Measurements from ENCODE around the gene AGBL4. TPM values are rescaled to one million over a fixed set of nuclear protein-coding genes. Genes with fewer than 3 reads are reported as not detected.

AGBL4 gene
- total and polyA plus RNA-seq, 2 of the 4 experiments (the other 2 are of a cell fraction) = not detected

GRCh38 chr1:49045371-49045770, 978.4 kb downstream of the AGBL4 start:
- no peak for TF ChIP-seq CTCF (conservative IDR thresholded peaks at IDR 0.05; ENCODE audit: low read depth, low read length)
- TF ChIP-seq MAFK (IDR thresholded peaks at IDR 0.05; ENCODE audit: low read depth, low read length) = no peak
- no peak for TF ChIP-seq NFE2L2 (IDR thresholded peaks at IDR 0.05; ENCODE audit: low read depth, low read length)
- TF ChIP-seq BHLHE40 (IDR thresholded peaks at IDR 0.05; ENCODE audit: low read depth, low read length) = no peak
- no peak for TF ChIP-seq CEBPB (IDR thresholded peaks at IDR 0.05; ENCODE audit: low read depth, low read length)
- TF ChIP-seq MAZ (IDR thresholded peaks at IDR 0.05; ENCODE audit: borderline replicate concordance, low read depth, low read length) = no peak
- TF ChIP-seq RAD21 (IDR thresholded peaks at IDR 0.05; ENCODE audit: low read length) = no peak
- no peak for TF ChIP-seq POLR2A (IDR thresholded peaks at IDR 0.05; ENCODE audit: low read depth, low read length)
- TF ChIP-seq MXI1 (IDR thresholded peaks at IDR 0.05; ENCODE audit: borderline replicate concordance, low read depth, low read length) = no peak
- no peak for TF ChIP-seq FOS (IDR thresholded peaks at IDR 0.05; ENCODE audit: low read depth, low read length)
- no peak for TF ChIP-seq CHD1 (IDR thresholded peaks at IDR 0.05; ENCODE audit: low read depth, low read length)
- TF ChIP-seq RCOR1 (IDR thresholded peaks at IDR 0.05; ENCODE audit: insufficient replicate concordance, low read length) = no peak
- no peak for TF ChIP-seq USF2 (IDR thresholded peaks at IDR 0.05; ENCODE audit: low read depth, low read length)
- no peak for TF ChIP-seq SMC3 (IDR thresholded peaks at IDR 0.05; ENCODE audit: low read depth, low read length)
- no peak for TF ChIP-seq ELK1 (IDR thresholded peaks at IDR 0.05; ENCODE audit: borderline replicate concordance, low read depth, low read length)
- H3K14ac ChIP-seq (replicated peaks; ENCODE audit: low read depth, low read length) = no peak overlapping the region
- H4K8ac ChIP-seq (ENCODE audit: low read depth in 2 of 2, low read length in 2 of 2) = no peak overlapping the region
- H3K9me1 ChIP-seq (ENCODE audit: insufficient read depth, low read length) = no peaks in the 10 kb centered on the region
- no peak overlapping the region for H3K56ac ChIP-seq (ENCODE audit: extremely low read depth, insufficient read depth, low read length)
- peaks cover 7% of the 10 kb centered on the region for H3K9me3 ChIP-seq (ENCODE audit: control insufficient read depth, insufficient read depth, low read length)
- intact Hi-C loops (cut with micrococcal nuclease) = no loop called here
- H3K4me3 ChIP-seq (ENCODE audit: insufficient read depth, low read depth, low read length) = no peak overlapping the region
- DNase-seq = no peak
- H4K91ac ChIP-seq (ENCODE audit: insufficient read depth, low read depth, low read length) = no peak overlapping the region
- no peak overlapping the region for H3K27ac ChIP-seq (ENCODE audit: insufficient read depth, low read length)
- no peak overlapping the region for H3K4ac ChIP-seq (ENCODE audit: low read depth, low read length)
- H3K36me3 ChIP-seq (ENCODE audit: control insufficient read depth, insufficient read depth, low read length) = no peaks in the 10 kb centered on the region
- no peak overlapping the region for H2AK9ac ChIP-seq (replicated peaks; ENCODE audit: low read depth, low read length, poor library complexity)
- POLR2A ChIA-PET (ENCODE audit: unreplicated experiment) = no interaction called here
- H2BK20ac ChIP-seq (ENCODE audit: low read depth, low read length) = no peak overlapping the region
- H2BK15ac ChIP-seq (ENCODE audit: low read depth, low read length) = no peak overlapping the region
- no peak overlapping the region for H2AK5ac ChIP-seq (ENCODE audit: low read depth, low read length)
- no CpG with 5 or more reads among the region's 7 CpGs for WGBS, 2 experiments (ENCODE audit: extremely low coverage in 2 of 2, insufficient read length in 1 of 2)
- no peak overlapping the region for H3K23ac ChIP-seq (ENCODE audit: low read depth, low read length)
- in situ Hi-C loops (cut with MboI; ENCODE audit: low sequenced_read_pairs) = no loop called here
- no peaks in the 10 kb centered on the region for H4K20me1 ChIP-seq (ENCODE audit: insufficient read depth, low read length)
- no peaks in the 10 kb centered on the region for H3K79me1 ChIP-seq (ENCODE audit: low read depth in 1 of 2, low read length in 2 of 2)
- H3K4me2 ChIP-seq (ENCODE audit: low read depth, low read length) = no peak overlapping the region
- H4K5ac ChIP-seq (ENCODE audit: low read depth, low read length) = no peak overlapping the region
- H3K18ac ChIP-seq (ENCODE audit: low read depth, low read length) = no peak overlapping the region
- dilution Hi-C loops (cut with HindIII; ENCODE audit: low sequenced_read_pairs, unreplicated experiment) = no loop called here
- ATAC-seq (ENCODE audit: low read depth) = no peak
- H3K9ac ChIP-seq (ENCODE audit: low read depth, low read length) = no peak overlapping the region
- CTCF ChIA-PET = no interaction called here
- BruUV-seq (replicated peaks) = no TSS peak
- H2BK120ac ChIP-seq (ENCODE audit: low read depth, low read length) = no peak overlapping the region
- H3K4me1 ChIP-seq (ENCODE audit: control insufficient read depth, insufficient read depth, low read length) = no peaks in the 10 kb centered on the region
- no peaks in the 10 kb centered on the region for H3K27me3 ChIP-seq (ENCODE audit: control insufficient read depth, insufficient read depth, low read length)
- H2BK5ac ChIP-seq (ENCODE audit: low read depth, low read length, poor library complexity, severe bottlenecking) = no peak overlapping the region
- no peak overlapping the region for H2AFZ ChIP-seq (replicated peaks; ENCODE audit: low read length, poor library complexity)
